Gastroesophageal sphincter (tissue), 3 donors: ENCODE results near the gene ZAR1.

Experiments
- CTCF ChIP-seq, 4 experiments: fragments of 200-600 bp in 2 of 4; fragments of 450-650 bp in 2 of 4; sonication (generic) in 1 of 4; IDR thresholded peaks; one replicate each; pipeline ENCODE4 v1.5.1; 2017 to 2019; ENCODE audit warnings: antibody characterized with exemption in 4 of 4, mild to moderate bottlenecking in 2 of 4, moderate library complexity in 2 of 4
- POLR2A ChIP-seq, 2 donors: fragments of 450-650 bp; IDR thresholded peaks; one replicate each; pipeline ENCODE4 v1.6.1; 2017; ENCODE audit warnings: antibody characterized with exemption in 2 of 2, mild to moderate bottlenecking in 2 of 2, moderate library complexity in 1 of 2
- POLR2AphosphoS5 ChIP-seq: sonication (generic); formaldehyde crosslinking; IDR thresholded peaks from one replicate; pipeline ENCODE4 v1.6.1; 2017; ENCODE audit warnings: antibody characterized with exemption

GRCh38 chr4:48461000-48461399 is 29.1 kb upstream of the ZAR1 start:
- no peak for TF ChIP-seq CTCF (IDR thresholded peaks at IDR 0.05)
- no peak for TF ChIP-seq POLR2A (IDR thresholded peaks at IDR 0.05)
- TF ChIP-seq POLR2AphosphoS5, result no peak
